Hepatocyte (in vitro differentiated cells): Measurements from ENCODE around the gene CTNNA3.

Experiments used
- CTCF ChIP-seq: fragments of 200-600 bp; sonication (generic); IDR thresholded peaks from 2 replicates; pipeline ENCODE4 v1.5.1; 2016; ENCODE audit warnings: antibody characterized with exemption, mild to moderate bottlenecking; ENCODE audit not compliant: poor library complexity
- EZH2 ChIP-seq: fragments of 200-600 bp; sonication (generic); IDR thresholded peaks from 2 replicates; pipeline ENCODE4 v1.6.1; 2016; ENCODE audit warnings: antibody characterized with exemption, mild to moderate bottlenecking, borderline replicate concordance

DNA sequence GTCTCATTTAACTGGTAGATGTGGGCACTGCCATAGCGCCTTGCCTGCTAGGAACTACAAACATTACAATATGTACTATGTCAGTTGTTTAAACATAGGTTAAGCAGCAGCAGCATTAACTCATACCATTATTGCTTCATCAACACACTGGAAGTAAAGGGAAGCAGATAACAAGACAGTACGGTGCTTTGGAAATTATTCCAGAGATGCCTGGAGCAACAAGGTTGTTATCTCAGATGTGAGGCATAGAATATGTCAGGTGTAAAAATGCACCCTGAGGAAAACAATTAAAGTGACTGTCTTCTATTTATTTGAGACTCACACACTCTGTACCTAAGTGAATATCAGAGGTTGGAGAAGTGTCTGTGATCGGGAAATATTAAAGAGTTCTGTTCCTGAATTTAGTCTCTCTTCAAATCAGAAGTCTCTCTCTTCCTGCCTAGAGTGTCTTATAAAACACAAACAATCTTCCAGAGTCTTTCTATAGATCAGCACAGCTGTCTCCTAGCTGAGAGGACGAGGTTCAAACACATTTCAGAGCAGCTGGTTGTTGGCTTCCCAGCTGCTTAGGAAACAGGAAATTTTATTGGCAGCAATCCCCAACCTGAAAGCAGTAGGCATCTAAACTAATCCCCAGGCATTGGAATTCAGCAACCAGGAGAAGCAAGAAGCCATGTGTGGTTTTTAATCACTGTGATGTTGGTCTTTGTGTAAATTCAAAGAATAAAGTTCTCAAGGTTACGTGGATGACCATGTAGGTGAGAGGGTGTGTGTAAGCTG lies 1764.5 kb downstream of the CTNNA3 start:
- TF ChIP-seq CTCF = no peak
- no peak for TF ChIP-seq EZH2
